ENCODE results near the gene STAC2.

The STAC2 gene

DNA sequence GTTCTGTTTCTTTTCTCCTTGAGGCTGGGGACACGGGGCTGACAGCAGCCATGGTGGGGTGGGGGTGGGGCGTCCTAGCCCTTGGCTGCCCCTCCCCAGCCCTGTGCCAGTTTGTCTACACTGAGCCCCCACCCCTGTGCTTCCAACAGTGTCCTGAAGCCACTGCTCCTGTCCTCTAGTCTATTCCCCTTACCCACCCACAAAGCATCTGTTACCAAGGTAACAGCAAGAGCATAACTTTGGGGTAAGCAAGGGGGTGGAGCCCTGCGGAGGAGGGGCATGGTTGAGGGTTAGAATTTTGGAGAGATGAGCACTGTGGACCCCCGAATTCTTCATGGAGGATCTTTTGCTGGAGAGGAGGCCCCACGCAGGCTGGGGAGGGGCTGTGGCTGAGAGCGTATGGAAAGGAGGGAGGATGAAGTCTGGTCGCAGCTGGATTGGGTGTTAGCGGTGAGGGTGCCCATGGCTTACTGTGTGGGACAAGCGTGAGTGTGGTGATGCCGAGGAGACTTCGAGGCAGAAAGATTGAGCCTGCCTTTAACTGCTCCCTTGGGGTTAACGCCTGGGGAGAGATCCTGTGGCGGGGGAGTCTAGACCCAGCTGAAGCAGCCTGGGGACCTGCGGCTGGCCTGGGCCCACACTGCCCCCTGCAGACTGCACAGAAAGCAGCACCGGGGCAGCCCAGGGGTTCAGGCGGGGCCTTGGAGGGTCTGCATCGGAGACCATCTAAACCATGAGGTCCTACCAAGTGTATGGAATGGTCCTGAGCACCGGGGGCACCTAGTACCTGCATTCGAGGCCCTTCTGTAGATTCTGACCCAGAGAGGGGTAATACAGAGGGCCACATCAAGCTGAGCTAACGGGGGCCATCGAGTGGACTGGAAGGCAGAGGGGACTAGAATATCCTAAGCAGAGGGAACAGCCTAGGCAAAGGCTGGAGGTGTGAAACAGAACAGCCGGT, 6.1 kb upstream of the STAC2 start:
- no peak for DNase-seq

GRCh38 chr17:39231091-39231561, 5.4 kb upstream of the STAC2 start:
- DNase-seq, result no peak

DNA sequence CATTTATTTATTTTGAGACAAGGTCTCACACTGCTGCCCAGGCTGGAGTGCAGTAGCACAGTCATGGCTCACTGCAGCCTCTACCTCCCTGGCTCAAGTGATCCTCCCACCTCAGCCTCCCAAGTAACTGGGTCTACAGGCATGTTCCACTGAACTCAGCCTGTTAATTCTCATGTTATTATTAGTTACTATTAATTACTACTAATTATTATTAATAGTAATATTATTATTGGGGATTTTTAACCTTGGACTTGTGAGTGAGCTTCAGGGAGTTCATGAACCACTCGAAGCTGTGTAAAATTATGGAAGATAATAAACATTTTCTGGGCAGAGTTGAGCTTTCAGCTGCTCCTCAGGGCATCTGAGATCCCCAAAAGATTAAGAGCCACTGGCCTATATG, 4.6 kb upstream of the STAC2 start:
- DNase-seq, result no peak

DNA sequence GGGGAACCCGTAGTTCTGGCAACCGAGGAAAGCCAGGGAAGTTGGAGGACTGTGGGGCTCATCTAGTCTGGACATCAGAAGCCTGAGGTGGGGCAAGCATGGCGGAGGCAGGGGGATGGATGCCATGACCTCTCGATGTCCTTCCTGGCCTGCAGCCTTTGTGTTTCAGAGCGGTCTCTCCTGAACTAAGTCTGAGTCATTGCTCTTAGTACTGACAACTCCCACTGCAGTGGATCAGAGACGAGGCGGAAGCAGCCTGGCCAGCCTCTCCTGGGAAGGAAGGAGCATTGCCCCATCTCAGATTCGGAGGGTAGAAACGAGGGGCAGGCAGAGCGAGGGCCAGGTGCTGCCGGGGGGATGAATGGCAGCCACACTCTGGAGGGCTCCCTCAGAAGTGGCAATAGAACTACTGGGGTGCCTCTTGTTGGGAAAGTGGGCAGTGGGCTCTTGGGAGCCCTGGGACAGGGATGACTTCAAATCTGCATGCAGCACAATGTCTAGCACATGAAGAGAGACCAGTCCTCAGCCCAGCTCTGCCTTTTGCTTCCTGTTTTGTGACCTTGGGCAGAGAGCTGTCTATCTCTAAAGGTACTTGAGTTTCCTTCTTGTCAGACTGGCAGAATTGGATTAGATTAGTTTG, 3.6 kb upstream of the STAC2 start:
- DNase-seq, result no peak

- no peak for DNase-seq
These were observed 1.7 kb upstream of the STAC2 start for GRCh38 chr17:39227364-39227919.

- DNase-seq, result peak; percentile 85
These were observed 376 bp upstream of the STAC2 start for GRCh38 chr17:39225959-39226683.

DNA sequence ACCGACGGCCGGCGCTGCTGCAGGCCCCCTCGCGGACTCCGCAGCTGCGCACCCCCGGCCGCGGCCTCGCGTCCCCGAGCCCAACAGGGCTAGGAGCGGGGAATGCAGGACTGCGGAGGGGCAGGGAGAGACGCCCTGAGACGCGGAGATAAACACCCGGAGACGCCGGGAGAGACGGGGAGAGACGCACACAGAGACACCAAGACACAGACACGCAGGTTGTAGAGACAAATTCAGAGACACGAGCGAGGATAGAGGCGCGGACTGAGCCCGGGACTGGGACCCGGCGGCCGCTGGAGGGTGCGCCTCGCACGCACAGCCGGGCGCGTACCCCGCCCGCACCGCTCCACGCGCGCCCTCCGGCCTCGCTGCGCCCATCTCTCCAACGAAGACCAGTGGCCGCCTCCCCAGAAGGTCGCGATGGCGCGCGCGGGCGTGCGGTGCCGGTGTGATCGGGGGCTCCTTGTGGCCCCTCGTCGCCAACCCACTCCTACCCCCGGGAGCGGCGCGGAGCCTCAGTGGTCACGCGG, 902 bp downstream of the STAC2 start:
- no peak for DNase-seq

- no peak for DNase-seq
These were observed 1.6 kb downstream of the STAC2 start for GRCh38 chr17:39223907-39224777.

DNA sequence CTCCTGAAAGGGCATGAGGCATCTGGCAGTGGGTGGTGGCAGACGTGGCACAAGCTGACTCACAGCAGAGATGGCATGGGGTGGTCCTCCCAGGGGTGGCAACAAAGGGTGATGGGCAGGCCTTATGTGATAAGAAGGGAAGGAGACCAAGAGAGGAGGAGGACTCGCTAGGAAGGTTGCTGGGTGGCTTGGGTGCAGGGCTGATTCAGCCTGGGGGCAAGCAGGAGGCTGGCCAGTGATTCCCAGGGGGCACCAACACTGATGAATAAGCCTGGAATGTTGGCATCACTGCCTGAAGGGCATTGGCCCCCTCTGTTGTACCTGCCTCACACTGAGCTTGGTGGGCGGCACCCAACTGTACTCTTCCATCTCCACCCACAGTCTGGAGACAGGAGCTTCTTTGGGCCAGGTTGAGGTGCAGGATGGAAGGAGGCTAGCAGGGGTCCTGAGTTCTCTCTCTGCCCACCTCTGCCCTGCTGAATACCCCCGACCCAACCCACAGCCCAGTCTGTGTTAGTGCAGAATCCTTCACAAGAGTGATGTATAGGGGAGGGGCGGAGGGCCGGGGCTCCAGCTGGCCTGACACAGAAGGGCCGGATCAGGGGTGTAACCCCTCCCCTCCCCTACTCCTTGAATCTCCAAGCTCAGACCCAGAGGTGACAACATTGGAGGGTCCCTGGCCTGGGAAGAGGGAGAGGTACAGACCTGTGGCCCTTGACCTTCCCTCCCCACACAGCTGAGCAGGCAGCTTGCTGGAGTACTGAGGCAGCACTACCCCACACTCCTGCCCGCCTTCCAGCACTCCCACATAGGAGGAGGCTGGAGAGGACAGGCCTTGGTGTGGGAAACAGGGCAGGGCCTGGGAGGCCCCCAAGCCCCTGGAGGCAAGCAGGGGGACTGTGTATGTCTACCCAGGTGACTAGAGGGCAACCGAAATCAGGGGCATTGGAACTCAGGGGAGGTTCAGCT, 2.6 kb downstream of the STAC2 start:
- no peak for DNase-seq

DNA sequence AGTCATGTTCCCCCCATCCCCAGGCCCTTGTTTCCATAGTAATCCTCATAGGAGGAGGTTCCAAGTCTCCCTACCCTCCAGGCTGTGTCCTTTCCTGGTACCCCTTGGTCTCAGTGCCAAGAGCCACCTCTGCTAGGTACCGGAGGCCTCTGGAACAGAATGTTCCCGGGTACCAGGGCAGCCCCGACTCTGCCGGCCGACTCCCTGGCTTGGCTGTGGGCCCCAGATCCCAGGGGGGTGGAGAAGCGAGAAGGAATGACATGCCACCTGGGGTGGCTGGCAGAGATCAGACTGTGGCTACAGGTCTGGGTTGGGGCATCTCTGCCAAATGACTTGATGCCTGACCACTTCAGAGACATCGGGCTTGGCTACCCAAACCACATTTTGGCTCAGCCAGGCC, 3.6 kb downstream of the STAC2 start:
- DNase-seq, result no peak

GRCh38 chr17:39221572-39221971, 4.2 kb downstream of the STAC2 start:
- no peak for DNase-seq

- DNase-seq, result no peak
These were observed 6.0 kb downstream of the STAC2 start for GRCh38 chr17:39219647-39220154.

DNA sequence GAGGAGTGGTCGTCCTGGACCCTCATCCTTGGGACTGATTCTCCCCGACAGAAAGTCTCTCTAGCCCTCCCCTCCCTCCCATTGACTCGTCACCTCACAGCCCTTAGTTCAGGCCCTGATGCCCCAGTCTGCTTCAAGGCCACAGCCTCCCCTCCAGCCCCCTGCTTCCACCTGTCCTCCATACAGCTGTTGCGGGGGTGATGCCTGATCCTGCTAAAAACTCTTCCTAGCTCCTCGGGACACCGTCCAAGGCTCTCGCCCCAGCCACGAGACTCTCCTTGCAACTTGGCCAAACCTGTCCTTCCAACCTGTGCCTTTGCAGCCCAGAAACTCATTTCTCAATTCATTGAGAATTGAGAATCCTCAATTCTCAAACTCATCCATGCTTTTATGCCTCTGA, 6.8 kb downstream of the STAC2 start:
- no peak for DNase-seq

GRCh38 chr17:39217734-39218369, 7.9 kb downstream of the STAC2 start:
- DNase-seq, result no peak

DNA sequence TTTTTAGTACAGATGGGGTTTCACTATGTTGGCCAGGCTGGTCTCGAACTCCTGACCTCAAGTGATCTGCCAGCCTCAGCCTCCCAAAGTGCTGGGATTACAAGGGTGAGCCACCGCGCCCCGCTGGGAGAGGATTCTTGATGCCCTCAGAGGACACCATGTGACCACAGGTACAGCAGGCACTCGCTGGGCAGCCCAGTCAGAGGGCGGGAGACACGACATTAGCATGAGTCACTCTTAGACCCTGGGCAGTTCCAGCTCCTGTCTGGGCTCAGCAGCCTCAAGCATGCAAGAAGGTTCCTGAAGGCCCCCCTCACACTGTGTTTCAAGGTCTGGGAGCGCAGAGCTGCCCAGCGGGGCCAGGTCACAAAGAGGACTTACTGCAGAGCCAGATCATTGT, 11.9 kb downstream of the STAC2 start:
- no peak for DNase-seq

DNA sequence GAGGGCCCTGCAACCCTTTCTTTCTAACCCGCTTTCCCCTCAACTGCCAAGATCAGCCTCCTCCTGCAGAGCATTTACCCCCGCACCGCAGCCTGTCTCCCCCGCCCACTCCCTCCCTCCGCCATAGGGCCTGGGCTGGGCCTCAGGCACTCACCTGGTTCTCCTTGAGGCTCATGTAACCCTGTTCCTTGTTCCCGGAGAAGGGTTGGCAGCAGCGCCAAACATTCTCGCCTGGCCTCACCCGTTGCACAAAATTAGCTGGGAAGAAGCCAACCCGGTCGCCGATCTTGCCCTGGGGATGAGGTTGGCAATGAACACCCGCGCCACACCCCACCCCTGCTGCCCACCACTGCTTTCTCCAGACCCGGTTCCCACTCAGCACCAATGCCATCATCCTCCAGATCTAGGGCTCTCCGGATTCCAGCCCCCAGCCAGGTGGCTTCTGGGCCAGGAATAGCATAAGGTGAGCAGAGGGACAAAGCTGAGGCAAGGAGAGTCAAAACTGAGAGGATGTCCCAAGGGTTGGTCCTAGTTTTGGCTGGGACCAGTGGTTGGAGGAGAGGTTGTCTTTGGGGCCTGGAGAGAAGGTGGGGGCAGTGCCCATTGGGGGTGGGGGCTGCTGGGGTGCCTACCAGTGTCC, 12.8 kb downstream of the STAC2 start:
- no peak for DNase-seq

GRCh38 chr17:39212195-39212810, 13.4 kb downstream of the STAC2 start:
- no peak for DNase-seq

DNA sequence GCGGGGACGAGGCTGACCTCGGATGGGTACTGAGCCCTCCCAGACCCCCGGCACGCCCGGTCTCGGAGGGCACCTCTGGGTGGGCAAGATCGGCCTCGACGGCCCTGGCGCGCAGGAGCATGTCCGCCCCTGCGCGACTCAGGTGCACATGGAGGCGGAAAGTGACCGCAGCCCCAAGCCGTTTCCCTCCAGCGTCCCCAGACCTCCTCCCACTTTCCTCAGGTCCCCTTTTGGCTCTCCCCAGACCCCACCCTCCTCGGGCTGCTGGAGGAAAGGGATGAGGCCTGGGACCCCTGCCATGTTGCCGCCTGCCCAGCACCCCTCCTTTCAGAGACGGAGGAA, 15.7 kb downstream of the STAC2 start:
- DNase-seq, result no peak

All from NCI-H1048 (cell line).